ENCODE measurements around the gene UBE2Q2.
"Not testable (repeated sequence)": the region's sequence is repeated elsewhere in the genome, so short reads cannot be mapped to it uniquely, and the experiment has no call there.

The UBE2Q2 gene

GRCh38 chr15:75864213-75865059 is 21.2 kb downstream of the UBE2Q2 start:
- DNase-seq (ENCODE audit: low read depth), result peak; percentile 59

- DNase-seq (ENCODE audit: low read depth), result not testable (repeated sequence)
Measured at GRCh38 chr15:75866045-75866444, 22.8 kb downstream of the UBE2Q2 start.

- DNase-seq (ENCODE audit: low read depth), result no peak
Measured at GRCh38 chr15:75866916-75867315, 23.7 kb downstream of the UBE2Q2 start.

GRCh38 chr15:75867449-75867848 is 24.2 kb downstream of the UBE2Q2 start:
- no peak for DNase-seq (ENCODE audit: low read depth)

- no peak for DNase-seq (ENCODE audit: low read depth)
Measured at GRCh38 chr15:75868019-75868418, 24.8 kb downstream of the UBE2Q2 start.

- DNase-seq (ENCODE audit: low read depth), result no peak
Measured at GRCh38 chr15:75869446-75869845, 26.2 kb downstream of the UBE2Q2 start.

- DNase-seq (ENCODE audit: low read depth), result not testable (repeated sequence)
Measured at GRCh38 chr15:75871589-75871988, 28.3 kb downstream of the UBE2Q2 start.

- no peak for DNase-seq (ENCODE audit: low read depth)
Measured at GRCh38 chr15:75872403-75872990, 29.2 kb downstream of the UBE2Q2 start.

GRCh38 chr15:75884041-75884440 is 40.8 kb downstream of the UBE2Q2 start:
- peak; percentile 38 for DNase-seq (ENCODE audit: low read depth)

- no peak for DNase-seq (ENCODE audit: low read depth)
Measured at GRCh38 chr15:75887178-75887577, 43.9 kb downstream of the UBE2Q2 start.

- peak; percentile 95 for DNase-seq (ENCODE audit: low read depth)
Measured at GRCh38 chr15:75891895-75892294, 48.6 kb downstream of the UBE2Q2 start.

GRCh38 chr15:75895731-75896130 is 52.5 kb downstream of the UBE2Q2 start:
- DNase-seq (ENCODE audit: low read depth), result no peak

GRCh38 chr15:75900577-75900976 is 57.3 kb downstream of the UBE2Q2 start:
- no peak for DNase-seq (ENCODE audit: low read depth)

- peak; percentile 12 for DNase-seq (ENCODE audit: low read depth)
Measured at GRCh38 chr15:75902129-75902557, 58.9 kb downstream of the UBE2Q2 start.

GRCh38 chr15:75903331-75904239 is 60.3 kb downstream of the UBE2Q2 start, which contains the start of gene FBXO22:
Gene FBXO22 (plus strand): TSS chr15:75903878. CDS start chr15:75903964, 86 bp downstream.
- DNase-seq (ENCODE audit: low read depth), result peak; percentile 89

- no peak for DNase-seq (ENCODE audit: low read depth)
Measured at GRCh38 chr15:75905231-75905630, 62.0 kb downstream of the UBE2Q2 start.

GRCh38 chr15:75910355-75910754 is 67.1 kb downstream of the UBE2Q2 start:
- DNase-seq (ENCODE audit: low read depth), result not testable (repeated sequence)

GRCh38 chr15:75916978-75917377 is 73.7 kb downstream of the UBE2Q2 start:
- DNase-seq (ENCODE audit: low read depth), result no peak

- DNase-seq (ENCODE audit: low read depth), result no peak
Measured at GRCh38 chr15:75918135-75918534, 74.9 kb downstream of the UBE2Q2 start.

GRCh38 chr15:75920079-75920478 is 76.8 kb downstream of the UBE2Q2 start:
- peak; percentile 48 for DNase-seq (ENCODE audit: low read depth)

GRCh38 chr15:75921732-75922703 is 78.8 kb downstream of the UBE2Q2 start:
- DNase-seq (ENCODE audit: low read depth), result peak; percentile 98

Data from amniotic epithelial cell (primary cell).